Prostate gland (tissue), 2 donors: Measurements from ENCODE around the gene GPC5.

ENCODE experiments used
- CTCF ChIP-seq, 4 experiments: fragments of 200-600 bp in 2 of 4; fragments of 450-650 bp in 2 of 4; sonication (generic) in 2 of 4; IDR thresholded peaks; 1 replicate in 3 of 4; 2 replicates in 1 of 4; pipeline ENCODE4 v1.5.1; 2016 to 2019; ENCODE audit warnings: antibody characterized with exemption in 4 of 4, mild to moderate bottlenecking in 2 of 4, moderate library complexity in 2 of 4
- POLR2AphosphoS5 ChIP-seq: sonication (generic); formaldehyde crosslinking; IDR thresholded peaks from one replicate; pipeline ENCODE4 v1.6.1; 2017; ENCODE audit warnings: antibody characterized with exemption

GRCh38 chr13:91360246-91360751 is 38.1 kb upstream of the GPC5 start:
- TF ChIP-seq CTCF (IDR thresholded peaks at IDR 0.05) (no peak), POLR2AphosphoS5 (no peak)
